ENCODE measurements around the gene SCN2A. TPM values are rescaled to one million over a fixed set of nuclear protein-coding genes. Genes with fewer than 3 reads are reported as not detected.

The SCN2A gene
- total RNA-seq, 4 donors from 2014 or later, result 0.12 to 1.3 (median 0.64) TPM

DNA sequence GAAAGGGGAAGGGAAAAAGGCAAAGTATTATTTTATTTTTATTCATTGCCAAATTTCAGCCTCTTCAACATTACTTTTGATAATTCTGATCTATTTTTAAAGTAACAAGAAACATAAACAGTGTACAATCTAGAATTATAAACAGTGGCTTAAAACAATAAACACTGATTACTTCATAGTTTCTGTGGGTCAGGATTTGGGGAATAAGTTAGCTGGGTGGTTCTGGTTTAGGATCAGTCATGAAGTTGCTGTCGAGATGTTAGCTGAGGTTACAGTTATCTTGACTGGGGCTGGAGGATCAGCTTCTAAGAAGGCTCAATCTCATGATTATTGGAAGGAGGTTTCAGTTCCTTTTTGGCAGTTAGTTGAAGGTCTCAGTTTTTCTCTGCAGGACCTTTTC is 109.2 kb downstream of the SCN2A start:
- TF ChIP-seq EP300 (IDR thresholded peaks at IDR 0.05), result no peak
- no peak for TF ChIP-seq POLR2AphosphoS5 (IDR thresholded peaks at IDR 0.05)
- TF ChIP-seq POLR2A (IDR thresholded peaks at IDR 0.05), result no peak
- TF ChIP-seq, protein P1, sequence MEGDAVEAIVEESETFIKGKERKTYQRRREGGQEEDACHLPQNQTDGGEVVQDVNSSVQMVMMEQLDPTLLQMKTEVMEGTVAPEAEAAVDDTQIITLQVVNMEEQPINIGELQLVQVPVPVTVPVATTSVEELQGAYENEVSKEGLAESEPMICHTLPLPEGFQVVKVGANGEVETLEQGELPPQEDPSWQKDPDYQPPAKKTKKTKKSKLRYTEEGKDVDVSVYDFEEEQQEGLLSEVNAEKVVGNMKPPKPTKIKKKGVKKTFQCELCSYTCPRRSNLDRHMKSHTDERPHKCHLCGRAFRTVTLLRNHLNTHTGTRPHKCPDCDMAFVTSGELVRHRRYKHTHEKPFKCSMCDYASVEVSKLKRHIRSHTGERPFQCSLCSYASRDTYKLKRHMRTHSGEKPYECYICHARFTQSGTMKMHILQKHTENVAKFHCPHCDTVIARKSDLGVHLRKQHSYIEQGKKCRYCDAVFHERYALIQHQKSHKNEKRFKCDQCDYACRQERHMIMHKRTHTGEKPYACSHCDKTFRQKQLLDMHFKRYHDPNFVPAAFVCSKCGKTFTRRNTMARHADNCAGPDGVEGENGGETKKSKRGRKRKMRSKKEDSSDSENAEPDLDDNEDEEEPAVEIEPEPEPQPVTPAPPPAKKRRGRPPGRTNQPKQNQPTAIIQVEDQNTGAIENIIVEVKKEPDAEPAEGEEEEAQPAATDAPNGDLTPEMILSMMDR (IDR thresholded peaks at IDR 0.05), result no peak
- no peak for ATAC-seq
- WGBS, 2 donors (ENCODE audit: low coverage in 1 of 2), result 14 to 67% methylated on average over 1 of the region's 1 CpG
- Histone ChIP-seq H3K36me3 (no peaks in the 10 kb centered on the region), H3K27ac (no peak overlapping the region), H3K4me3 (no peak overlapping the region), H3K4me1 (no peaks in the 10 kb centered on the region), H3K27me3 (no peaks in the 10 kb centered on the region), H3K9me3 (peaks cover 0 to 3% (median 0%) of the 10 kb centered on the region in 3 donors)

DNA sequence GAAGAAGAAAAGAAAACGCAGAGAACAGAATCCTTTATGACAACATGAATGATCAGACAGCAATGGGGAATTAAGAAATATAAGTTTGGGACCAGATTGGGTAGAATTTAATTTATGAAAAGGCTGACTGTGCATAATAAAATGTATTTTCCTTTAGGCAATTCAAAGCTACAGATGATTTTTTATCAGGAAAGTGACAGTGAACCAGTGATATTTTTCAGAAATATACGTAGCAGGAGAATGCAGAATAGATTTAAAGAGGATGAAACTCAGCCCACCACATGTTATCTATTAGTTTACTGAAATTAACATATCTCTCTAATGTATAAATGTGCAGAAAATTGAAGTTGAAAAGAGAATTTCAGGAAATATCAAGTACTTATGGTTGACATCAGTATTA is 110.0 kb downstream of the SCN2A start:
- no peak for ATAC-seq
- WGBS, 2 donors (ENCODE audit: low coverage in 1 of 2), result 82 to 85% methylated on average over 2 of the region's 2 CpGs

DNA sequence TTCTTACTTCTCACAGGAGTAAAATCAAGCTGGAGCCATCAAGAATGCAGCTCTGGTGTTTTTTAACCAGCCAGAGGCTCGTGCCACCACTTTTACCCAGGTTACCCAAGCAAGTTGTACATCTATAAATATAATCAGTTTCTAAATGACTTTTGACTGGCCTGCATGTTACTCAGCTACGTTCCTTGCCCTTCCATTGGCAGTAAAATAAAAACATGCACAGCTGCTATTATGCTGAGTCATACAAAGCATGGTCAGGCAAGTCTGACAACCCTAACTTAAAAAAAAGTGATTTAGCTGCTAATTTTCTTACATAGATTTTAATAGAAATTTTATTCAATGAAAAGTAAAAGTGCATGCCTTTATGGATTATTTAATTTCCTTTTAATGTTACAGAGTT is 118.5 kb downstream of the SCN2A start:
- 19 to 21% methylated on average over 2 of the region's 2 CpGs for WGBS, 2 donors (ENCODE audit: low coverage in 1 of 2)
- ATAC-seq, result no peak
- TF ChIP-seq, protein P1 (IDR thresholded peaks at IDR 0.05), result no peak
- no peak for TF ChIP-seq POLR2A (IDR thresholded peaks at IDR 0.05)
- no peak for TF ChIP-seq EP300 (IDR thresholded peaks at IDR 0.05)
- no peak for TF ChIP-seq POLR2AphosphoS5 (IDR thresholded peaks at IDR 0.05)
- H3K9me3 ChIP-seq, result no peaks in the 10 kb centered on the region
- no peak overlapping the region for H3K4me3 ChIP-seq
- H3K27ac ChIP-seq, result no peak overlapping the region
- no peaks in the 10 kb centered on the region for H3K36me3 ChIP-seq
- no peaks in the 10 kb centered on the region for H3K27me3 ChIP-seq
- H3K4me1 ChIP-seq, result no peaks in the 10 kb centered on the region

More for the DNA sequence above, 110.0 kb downstream of the SCN2A start:
- H3K27me3 ChIP-seq, result no peaks in the 10 kb centered on the region
- H3K36me3 ChIP-seq, result no peaks in the 10 kb centered on the region
- H3K4me1 ChIP-seq, result no peaks in the 10 kb centered on the region
- no peak for TF ChIP-seq POLR2AphosphoS5 (IDR thresholded peaks at IDR 0.05)
- no peak overlapping the region for H3K4me3 ChIP-seq
- H3K9me3 ChIP-seq, result peaks cover 0 to 3% (median 0%) of the 10 kb centered on the region in 3 donors
- H3K27ac ChIP-seq, result no peak overlapping the region

DNA sequence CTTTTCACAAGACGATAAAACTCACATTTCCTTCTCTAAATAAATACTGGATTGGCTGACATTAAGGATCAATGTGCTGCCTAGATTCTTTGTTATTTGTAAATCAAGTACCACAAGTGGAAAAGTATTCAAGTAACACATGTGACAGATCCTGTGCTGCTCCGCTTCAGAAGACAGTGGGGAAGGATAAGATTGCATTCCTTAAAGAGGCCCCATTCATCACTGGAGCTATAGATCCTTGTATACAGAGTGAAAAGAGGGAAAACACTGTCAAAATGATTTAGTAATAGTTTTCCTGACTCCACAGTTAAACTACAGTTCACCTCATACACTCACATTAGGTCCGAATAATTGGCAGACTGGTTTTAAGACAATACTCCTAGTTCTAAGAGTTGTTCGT is 122.3 kb downstream of the SCN2A start:
- Histone ChIP-seq H3K9me3 (no peaks in the 10 kb centered on the region), H3K4me1 (no peaks in the 10 kb centered on the region), H3K36me3 (no peaks in the 10 kb centered on the region), H3K27me3 (no peaks in the 10 kb centered on the region), H3K4me3 (no peak overlapping the region), H3K27ac (no peak overlapping the region)
- ATAC-seq, result no peak
- TF ChIP-seq EP300 (IDR thresholded peaks at IDR 0.05) (no peak), POLR2A (IDR thresholded peaks at IDR 0.05) (no peak), POLR2AphosphoS5 (IDR thresholded peaks at IDR 0.05) (no peak)
- TF ChIP-seq, protein P1 (IDR thresholded peaks at IDR 0.05), result no peak
- 53 to 61% methylated on average over 3 to 4 of the region's 4 CpGs for WGBS, 2 donors (ENCODE audit: low coverage in 1 of 2)

DNA sequence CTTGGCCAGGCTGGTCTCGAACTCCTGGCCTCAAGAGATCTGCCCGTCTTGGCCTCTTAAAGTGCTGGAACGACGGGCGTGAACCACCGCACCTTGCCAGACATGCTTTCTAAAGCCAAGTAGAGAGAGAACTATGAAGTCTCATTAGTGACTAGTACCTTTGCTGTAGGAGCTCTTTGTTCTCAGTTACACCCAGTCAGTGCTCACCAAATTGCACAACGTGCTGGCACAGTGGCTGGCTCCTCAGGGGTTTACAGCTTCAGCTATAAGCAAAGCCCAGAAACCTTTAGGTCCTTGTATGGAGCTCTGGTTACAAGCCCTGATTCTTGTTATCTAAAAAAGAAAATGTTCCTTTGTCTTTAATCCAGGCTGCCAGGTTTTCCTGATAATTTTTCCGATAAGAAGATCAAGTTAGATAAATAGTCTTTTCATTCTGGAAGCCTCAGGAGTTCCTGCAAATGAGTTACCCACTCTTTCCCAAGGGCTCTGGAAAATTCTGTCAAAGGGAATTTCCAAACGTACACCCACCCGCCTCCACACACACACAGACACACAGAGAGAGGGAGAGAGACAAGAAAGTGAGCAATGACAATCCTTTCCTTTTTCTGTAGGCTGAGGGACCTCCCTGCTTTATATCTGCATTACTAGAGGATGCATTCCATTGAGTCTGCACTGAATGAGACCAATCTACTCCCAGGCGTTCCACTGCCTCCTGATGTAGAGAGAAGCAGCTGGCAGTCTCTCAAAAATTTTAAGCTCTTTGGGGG is 130.1 kb downstream of the SCN2A start:
- no peaks in the 10 kb centered on the region for H3K9me3 ChIP-seq
- H3K4me1 ChIP-seq, result no peaks in the 10 kb centered on the region
- no peak overlapping the region for H3K4me3 ChIP-seq
- ATAC-seq, result no peak
- H3K27ac ChIP-seq, result no peak overlapping the region
- 39 to 74% methylated on average over 4 to 11 of the region's 11 CpGs for WGBS, 2 donors (ENCODE audit: low coverage in 1 of 2)
- H3K27me3 ChIP-seq, result no peaks in the 10 kb centered on the region
- TF ChIP-seq, protein P1 (IDR thresholded peaks at IDR 0.05), result no peak
- TF ChIP-seq EP300 (IDR thresholded peaks at IDR 0.05) (no peak), POLR2A (IDR thresholded peaks at IDR 0.05) (no peak), POLR2AphosphoS5 (IDR thresholded peaks at IDR 0.05) (no peak)
- H3K36me3 ChIP-seq, result no peaks in the 10 kb centered on the region
